HepG2 (cell line): Measurements from ENCODE around the gene SLC17A9.

ENCODE experiments used
- DNMT1 ChIP-seq: sonication (generic); formaldehyde crosslinking; IDR thresholded peaks from 2 replicates; pipeline ENCODE4 v1.5.1; 2020; ENCODE audit warnings: mild to moderate bottlenecking, missing genetic modification reagents
- HMG20A ChIP-seq: IDR thresholded peaks from 2 replicates; pipeline ENCODE4 v1.6.1; 2016; ENCODE audit warnings: borderline replicate concordance
- JUND ChIP-seq: sonication (generic); formaldehyde crosslinking; IDR thresholded peaks from 2 replicates; pipeline ENCODE4 v1.8.0; 2022; ENCODE audit warnings: mild to moderate bottlenecking, missing genetic modification reagents
- NKX3-1 ChIP-seq: sonication (generic); formaldehyde crosslinking; IDR thresholded peaks from 2 replicates; pipeline ENCODE4 v1.5.0; 2020; ENCODE audit warnings: missing genetic modification reagents
- NPAS2 ChIP-seq: sonication (generic); formaldehyde crosslinking; IDR thresholded peaks from 2 replicates; pipeline ENCODE4 v1.8.0; 2022; ENCODE audit warnings: mild to moderate bottlenecking, missing genetic modification reagents, borderline replicate concordance
- RAD51 ChIP-seq: fragments of 450-650 bp; IDR thresholded peaks from 2 replicates; pipeline ENCODE4 v1.6.1; 2016; ENCODE audit warnings: borderline replicate concordance
- SIN3B ChIP-seq: fragments of 150-350 bp; IDR thresholded peaks from 2 replicates; pipeline ENCODE4 v1.6.1; 2014; ENCODE audit warnings: low read length
- ZNF121 ChIP-seq: sonication (generic); formaldehyde crosslinking; IDR thresholded peaks from 2 replicates; pipeline ENCODE4 v1.5.0; 2020; ENCODE audit warnings: mild to moderate bottlenecking, missing genetic modification reagents
- ZNF558 ChIP-seq: sonication (generic); formaldehyde crosslinking; IDR thresholded peaks from 2 replicates; pipeline ENCODE4 v1.9.0; 2022; ENCODE audit warnings: mild to moderate bottlenecking, missing genetic modification reagents, borderline replicate concordance
- TF ChIP-seq, protein P1 (sequence below): sonication (generic); formaldehyde crosslinking; IDR thresholded peaks from 2 replicates; pipeline ENCODE4 v1.5.0; 2020; ENCODE audit warnings: mild to moderate bottlenecking, missing genetic modification reagents, moderate library complexity
- TF ChIP-seq, protein P2 (sequence below): conservative IDR thresholded peaks from 2 replicates; pipeline ENCODE4 v1.6.1; 2018; ENCODE audit warnings: missing genetic modification reagents

DNA sequence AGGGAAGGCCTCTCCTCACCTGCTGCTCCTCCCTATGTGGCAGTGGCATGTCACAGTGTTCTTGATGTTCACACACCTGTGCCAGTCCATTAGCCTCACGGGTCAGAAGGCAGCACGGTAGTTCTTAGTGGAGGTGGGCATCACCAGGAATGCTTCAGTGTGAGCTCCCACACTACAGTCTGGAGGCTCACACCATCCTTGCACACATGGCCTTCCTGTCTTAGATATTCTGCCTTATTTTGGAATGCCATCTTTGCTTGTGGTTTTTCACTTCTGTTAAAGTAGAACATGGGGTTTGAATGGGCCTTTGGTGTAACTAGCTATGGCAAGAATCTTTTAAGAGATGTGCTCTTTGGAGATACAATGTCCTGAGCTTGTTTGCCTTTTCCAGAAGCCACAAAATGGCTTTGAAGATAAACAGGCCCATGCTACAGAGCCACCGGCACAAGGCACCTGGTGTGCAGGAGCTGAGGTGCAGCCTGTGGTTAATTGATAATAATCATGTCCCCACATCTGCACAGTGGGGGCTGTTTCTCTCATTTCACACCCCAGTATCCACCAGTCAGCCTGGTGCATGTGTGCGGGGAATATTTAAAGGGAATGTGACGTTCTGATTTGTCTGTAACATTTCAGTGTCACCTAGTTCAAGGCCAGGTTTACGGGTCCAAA lies 3.2 kb upstream of the SLC17A9 start:
- TF ChIP-seq, protein P1, sequence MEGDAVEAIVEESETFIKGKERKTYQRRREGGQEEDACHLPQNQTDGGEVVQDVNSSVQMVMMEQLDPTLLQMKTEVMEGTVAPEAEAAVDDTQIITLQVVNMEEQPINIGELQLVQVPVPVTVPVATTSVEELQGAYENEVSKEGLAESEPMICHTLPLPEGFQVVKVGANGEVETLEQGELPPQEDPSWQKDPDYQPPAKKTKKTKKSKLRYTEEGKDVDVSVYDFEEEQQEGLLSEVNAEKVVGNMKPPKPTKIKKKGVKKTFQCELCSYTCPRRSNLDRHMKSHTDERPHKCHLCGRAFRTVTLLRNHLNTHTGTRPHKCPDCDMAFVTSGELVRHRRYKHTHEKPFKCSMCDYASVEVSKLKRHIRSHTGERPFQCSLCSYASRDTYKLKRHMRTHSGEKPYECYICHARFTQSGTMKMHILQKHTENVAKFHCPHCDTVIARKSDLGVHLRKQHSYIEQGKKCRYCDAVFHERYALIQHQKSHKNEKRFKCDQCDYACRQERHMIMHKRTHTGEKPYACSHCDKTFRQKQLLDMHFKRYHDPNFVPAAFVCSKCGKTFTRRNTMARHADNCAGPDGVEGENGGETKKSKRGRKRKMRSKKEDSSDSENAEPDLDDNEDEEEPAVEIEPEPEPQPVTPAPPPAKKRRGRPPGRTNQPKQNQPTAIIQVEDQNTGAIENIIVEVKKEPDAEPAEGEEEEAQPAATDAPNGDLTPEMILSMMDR = no peak
- no peak for TF ChIP-seq ZNF121 (CRISPR knock-in tag)
- TF ChIP-seq HMG20A (CRISPR knock-in tag) = no peak
- TF ChIP-seq, protein P2, sequence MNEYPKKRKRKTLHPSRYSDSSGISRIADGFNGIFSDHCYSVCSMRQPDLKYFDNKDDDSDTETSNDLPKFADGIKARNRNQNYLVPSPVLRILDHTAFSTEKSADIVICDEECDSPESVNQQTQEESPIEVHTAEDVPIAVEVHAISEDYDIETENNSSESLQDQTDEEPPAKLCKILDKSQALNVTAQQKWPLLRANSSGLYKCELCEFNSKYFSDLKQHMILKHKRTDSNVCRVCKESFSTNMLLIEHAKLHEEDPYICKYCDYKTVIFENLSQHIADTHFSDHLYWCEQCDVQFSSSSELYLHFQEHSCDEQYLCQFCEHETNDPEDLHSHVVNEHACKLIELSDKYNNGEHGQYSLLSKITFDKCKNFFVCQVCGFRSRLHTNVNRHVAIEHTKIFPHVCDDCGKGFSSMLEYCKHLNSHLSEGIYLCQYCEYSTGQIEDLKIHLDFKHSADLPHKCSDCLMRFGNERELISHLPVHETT (CRISPR knock-in tag) = no peak
- no peak for TF ChIP-seq NPAS2 (CRISPR knock-in tag)
- no peak for TF ChIP-seq JUND (CRISPR knock-in tag)
- TF ChIP-seq SIN3B = no peak
- TF ChIP-seq DNMT1 (CRISPR knock-in tag) = no peak
- no peak for TF ChIP-seq RAD51
- no peak for TF ChIP-seq NKX3-1
- TF ChIP-seq ZNF558 (CRISPR knock-in tag) = no peak
